NT2/D1 (cell line): ENCODE measurements around the gene IL12B.

Experiments
- SUZ12 ChIP-seq: IDR thresholded peaks from 2 replicates; pipeline ENCODE4 v1.6.1; 2011; ENCODE audit not compliant: insufficient read length, insufficient read depth; ENCODE audit errors: extremely low read depth
- YY1 ChIP-seq: IDR thresholded peaks from 2 replicates; pipeline ENCODE4 v1.6.1; 2011; ENCODE audit not compliant: insufficient read length, insufficient read depth

GRCh38 chr5:159336586-159336985 lies 6.3 kb upstream of the IL12B start:
- TF ChIP-seq SUZ12 (no peak), YY1 (no peak)
